Myocyte (in vitro differentiated cells): ENCODE measurements around the gene CACNB4. TPM values are rescaled to one million over a fixed set of nuclear protein-coding genes. Genes with fewer than 3 reads are reported as not detected.
A peak's percentile ranks its signal among the peaks of the same experiment; 100 is the strongest.

Experiments
- DNase-seq: peaks from one replicate; pipeline ENCODE4 v3.0.0-alpha.2; 2012; ENCODE audit warnings: low read depth
- total RNA-seq: library from RNA; depleted of rRNA; stranded (reverse); fragments of >200 nt; gene quantifications from 2 replicates; pipeline ENCODE4 v1.2.3, GENCODE V29; 2014

CACNB4 gene
- total RNA-seq, 1 donor from 2014 or later, result 0.91 TPM

GRCh38 chr2:151792589-151792988 is 306.3 kb downstream of the CACNB4 start:
- no peak for DNase-seq

- no peak for DNase-seq
These were observed 307.3 kb downstream of the CACNB4 start for GRCh38 chr2:151791545-151791944.

- DNase-seq, result no peak
These were observed 308.2 kb downstream of the CACNB4 start for GRCh38 chr2:151790689-151791088.

GRCh38 chr2:151789055-151789834 is 309.6 kb downstream of the CACNB4 start:
- DNase-seq, result no peak

GRCh38 chr2:151786483-151786882 is 312.4 kb downstream of the CACNB4 start:
- peak; percentile 96 for DNase-seq

- DNase-seq, result no peak
These were observed 312.8 kb downstream of the CACNB4 start for GRCh38 chr2:151786077-151786476.

GRCh38 chr2:151783133-151783520 is 315.7 kb downstream of the CACNB4 start:
- DNase-seq, result no peak

Other genes with a start within 250 kb of the CACNB4 start
- 40.0 and 44.2 TPM in 2 replicates for gene STAM2, start 76.7 kb upstream of the CACNB4 start, total RNA-seq
- gene FMNL2, start 236.1 kb upstream of the CACNB4 start, total RNA-seq, result 6.9 and 7.0 TPM in 2 replicates